ENCODE data around the gene TAS1R1.

Gene TAS1R1

GRCh38 chr1:6586404-6586816 is 31.3 kb downstream of the TAS1R1 start:
- H3K9me3 Mint-ChIP-seq, result no peaks in the 10 kb centered on the region
- no peak overlapping the region for H3K27ac Mint-ChIP-seq
- H3K36me3 Mint-ChIP-seq (ENCODE audit: low read depth), result no peaks in the 10 kb centered on the region
- peaks cover 12% of the 10 kb centered on the region for H3K4me1 Mint-ChIP-seq (ENCODE audit: low read depth)
- H3K4me3 Mint-ChIP-seq, result no peak overlapping the region
- no peaks in the 10 kb centered on the region for H3K27me3 Mint-ChIP-seq (ENCODE audit: low read depth)

GRCh38 chr1:6587261-6588005 is 32.3 kb downstream of the TAS1R1 start:
- Mint-ChIP-seq H3K27ac (no peak overlapping the region), H3K27me3 (ENCODE audit: low read depth) (no peaks in the 10 kb centered on the region), H3K4me1 (ENCODE audit: low read depth) (peaks cover 9% of the 10 kb centered on the region), H3K36me3 (ENCODE audit: low read depth) (no peaks in the 10 kb centered on the region), H3K4me3 (no peak overlapping the region), H3K9me3 (no peaks in the 10 kb centered on the region)

- H3K36me3 Mint-ChIP-seq (ENCODE audit: low read depth), result no peaks in the 10 kb centered on the region
- H3K4me3 Mint-ChIP-seq, result no peak overlapping the region
- no peaks in the 10 kb centered on the region for H3K9me3 Mint-ChIP-seq
- peaks cover 9% of the 10 kb centered on the region for H3K4me1 Mint-ChIP-seq (ENCODE audit: low read depth)
- no peak overlapping the region for H3K27ac Mint-ChIP-seq
- no peaks in the 10 kb centered on the region for H3K27me3 Mint-ChIP-seq (ENCODE audit: low read depth)
Observed at GRCh38 chr1:6588128-6588892, 33.2 kb downstream of the TAS1R1 start.

- H3K27me3 Mint-ChIP-seq (ENCODE audit: low read depth), result no peaks in the 10 kb centered on the region
- H3K9me3 Mint-ChIP-seq, result no peaks in the 10 kb centered on the region
- H3K4me3 Mint-ChIP-seq, result no peak overlapping the region
- H3K36me3 Mint-ChIP-seq (ENCODE audit: low read depth), result peaks cover 3% of the 10 kb centered on the region
- no peak overlapping the region for H3K27ac Mint-ChIP-seq
- peaks cover 9% of the 10 kb centered on the region for H3K4me1 Mint-ChIP-seq (ENCODE audit: low read depth)
Observed at GRCh38 chr1:6588893-6589520, 33.9 kb downstream of the TAS1R1 start.

- Mint-ChIP-seq H3K36me3 (ENCODE audit: low read depth) (peaks cover 4% of the 10 kb centered on the region), H3K4me1 (ENCODE audit: low read depth) (peaks cover 3% of the 10 kb centered on the region), H3K27me3 (ENCODE audit: low read depth) (no peaks in the 10 kb centered on the region), H3K4me3 (no peak overlapping the region), H3K27ac (no peak overlapping the region), H3K9me3 (no peaks in the 10 kb centered on the region)
Observed at GRCh38 chr1:6590046-6590445, 34.9 kb downstream of the TAS1R1 start.

- Mint-ChIP-seq H3K36me3 (ENCODE audit: low read depth) (peaks cover 11% of the 10 kb centered on the region), H3K9me3 (no peaks in the 10 kb centered on the region), H3K4me3 (no peak overlapping the region), H3K27ac (no peak overlapping the region), H3K4me1 (ENCODE audit: low read depth) (peaks cover 3% of the 10 kb centered on the region), H3K27me3 (ENCODE audit: low read depth) (no peaks in the 10 kb centered on the region)
Observed at GRCh38 chr1:6591222-6591621, 36.1 kb downstream of the TAS1R1 start.

GRCh38 chr1:6591644-6592043 is 36.5 kb downstream of the TAS1R1 start:
- no peaks in the 10 kb centered on the region for H3K27me3 Mint-ChIP-seq (ENCODE audit: low read depth)
- no peaks in the 10 kb centered on the region for H3K9me3 Mint-ChIP-seq
- no peak overlapping the region for H3K27ac Mint-ChIP-seq
- H3K4me3 Mint-ChIP-seq, result no peak overlapping the region
- H3K4me1 Mint-ChIP-seq (ENCODE audit: low read depth), result peaks cover 3% of the 10 kb centered on the region
- H3K36me3 Mint-ChIP-seq (ENCODE audit: low read depth), result peaks cover 15% of the 10 kb centered on the region

- peaks cover 3% of the 10 kb centered on the region for H3K4me1 Mint-ChIP-seq (ENCODE audit: low read depth)
- no peak overlapping the region for H3K4me3 Mint-ChIP-seq
- no peaks in the 10 kb centered on the region for H3K27me3 Mint-ChIP-seq (ENCODE audit: low read depth)
- H3K36me3 Mint-ChIP-seq (ENCODE audit: low read depth), result peaks cover 18% of the 10 kb centered on the region
- H3K27ac Mint-ChIP-seq, result no peak overlapping the region
- no peaks in the 10 kb centered on the region for H3K9me3 Mint-ChIP-seq
Observed at GRCh38 chr1:6592441-6592840, 37.3 kb downstream of the TAS1R1 start.

GRCh38 chr1:6592865-6593593 is 37.9 kb downstream of the TAS1R1 start:
- peaks cover 3% of the 10 kb centered on the region for H3K4me1 Mint-ChIP-seq (ENCODE audit: low read depth)
- H3K4me3 Mint-ChIP-seq, result no peak overlapping the region
- H3K27ac Mint-ChIP-seq, result no peak overlapping the region
- no peaks in the 10 kb centered on the region for H3K9me3 Mint-ChIP-seq
- H3K36me3 Mint-ChIP-seq (ENCODE audit: low read depth), result peaks cover 18% of the 10 kb centered on the region
- no peaks in the 10 kb centered on the region for H3K27me3 Mint-ChIP-seq (ENCODE audit: low read depth)

- no peak overlapping the region for H3K27ac Mint-ChIP-seq
- H3K27me3 Mint-ChIP-seq (ENCODE audit: low read depth), result no peaks in the 10 kb centered on the region
- peaks cover 3% of the 10 kb centered on the region for H3K4me1 Mint-ChIP-seq (ENCODE audit: low read depth)
- peaks cover 18% of the 10 kb centered on the region for H3K36me3 Mint-ChIP-seq (ENCODE audit: low read depth)
- H3K9me3 Mint-ChIP-seq, result no peaks in the 10 kb centered on the region
- no peak overlapping the region for H3K4me3 Mint-ChIP-seq
Observed at GRCh38 chr1:6593810-6594209, 38.7 kb downstream of the TAS1R1 start.

GRCh38 chr1:6594977-6595740 is 40.1 kb downstream of the TAS1R1 start:
- H3K36me3 Mint-ChIP-seq (ENCODE audit: low read depth), result peaks cover 25% of the 10 kb centered on the region
- no peak overlapping the region for H3K27ac Mint-ChIP-seq
- H3K27me3 Mint-ChIP-seq (ENCODE audit: low read depth), result no peaks in the 10 kb centered on the region
- peaks cover 10% of the 10 kb centered on the region for H3K4me1 Mint-ChIP-seq (ENCODE audit: low read depth)
- no peaks in the 10 kb centered on the region for H3K9me3 Mint-ChIP-seq
- H3K4me3 Mint-ChIP-seq, result no peak overlapping the region

- no peak overlapping the region for H3K27ac Mint-ChIP-seq
Observed at GRCh38 chr1:6596351-6596750, 41.2 kb downstream of the TAS1R1 start.

GRCh38 chr1:6596886-6597776 is 42.0 kb downstream of the TAS1R1 start:
- Mint-ChIP-seq H3K4me1 (ENCODE audit: low read depth) (peaks cover 11% of the 10 kb centered on the region), H3K27me3 (ENCODE audit: low read depth) (no peaks in the 10 kb centered on the region), H3K9me3 (no peaks in the 10 kb centered on the region), H3K36me3 (ENCODE audit: low read depth) (peaks cover 28% of the 10 kb centered on the region), H3K4me3 (no peak overlapping the region), H3K27ac (no peak overlapping the region)

More at GRCh38 chr1:6596351-6596750, 41.2 kb downstream of the TAS1R1 start:
- peaks cover 14% of the 10 kb centered on the region for H3K4me1 Mint-ChIP-seq (ENCODE audit: low read depth)
- H3K4me3 Mint-ChIP-seq, result no peak overlapping the region
- H3K27me3 Mint-ChIP-seq (ENCODE audit: low read depth), result no peaks in the 10 kb centered on the region
- no peaks in the 10 kb centered on the region for H3K9me3 Mint-ChIP-seq
- peaks cover 28% of the 10 kb centered on the region for H3K36me3 Mint-ChIP-seq (ENCODE audit: low read depth)

All from T-helper 1 cell treated with Interleukin-12 subunit alpha and Interleukin-12 subunit beta and Interleukin-4 antibody, amounts not matched to agents 30 μg/mL and 1 μg/mL, for 36 hours (primary cell).